ENCODE data around the gene RNF166. TPM values are rescaled to one million over a fixed set of nuclear protein-coding genes. Genes with fewer than 3 reads are reported as not detected.

Gene RNF166
- total RNA-seq, 2 donors from 2014 or later: 11.6 to 30.3 TPM

DNA sequence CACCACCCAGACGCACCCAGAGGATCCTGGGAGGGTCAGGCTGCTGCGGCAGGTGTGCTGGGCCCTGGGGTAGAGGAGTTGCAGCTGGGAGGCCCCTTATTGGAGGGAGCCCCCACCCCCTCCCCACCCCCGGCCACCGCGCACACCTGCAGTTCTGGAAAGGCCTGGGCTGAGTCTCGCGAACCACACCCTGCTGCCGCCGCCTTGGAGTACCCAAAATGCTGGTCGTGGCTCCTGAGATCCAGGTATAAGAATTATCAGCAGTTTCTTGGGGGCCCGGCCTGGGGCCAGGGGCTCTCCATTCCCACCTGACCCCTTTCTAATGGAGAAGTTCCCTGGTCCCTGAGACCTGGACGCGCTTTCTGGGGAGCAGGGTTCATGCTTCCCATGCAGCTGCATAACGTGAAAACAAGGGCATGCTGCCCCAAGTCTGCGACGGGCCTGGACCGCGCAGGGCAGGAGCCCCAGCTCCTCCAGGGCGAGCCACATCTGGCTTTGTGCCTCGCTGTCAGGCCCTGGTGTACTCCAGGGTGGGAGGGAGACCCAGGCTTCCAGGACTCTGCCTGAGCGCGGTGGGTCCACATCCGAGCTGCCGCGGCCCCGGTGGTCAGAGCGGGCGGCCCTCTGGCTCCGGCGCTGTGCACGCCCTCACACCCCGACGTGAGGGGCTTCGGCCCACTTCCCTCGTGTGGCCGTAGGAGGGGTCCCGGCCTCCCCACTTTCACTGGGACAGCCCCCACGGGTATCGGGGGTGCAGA, 12.6 kb downstream of the RNF166 start:
- no peaks in the 10 kb centered on the region for H3K36me3 ChIP-seq
- H3K9me3 ChIP-seq: no peaks in the 10 kb centered on the region
- H3K27ac ChIP-seq: no peak overlapping the region
- no peak overlapping the region for H3K4me3 ChIP-seq
- no peak for DNase-seq (ENCODE audit: low spot score)
- intact Hi-C loops (cut with DNase I): no loop called here
- H3K27me3 ChIP-seq (replicated peaks; ENCODE audit: insufficient read depth): peaks cover 3% of the 10 kb centered on the region
- TF ChIP-seq POLR2A (IDR thresholded peaks at IDR 0.05): no peak
- TF ChIP-seq, protein P1, sequence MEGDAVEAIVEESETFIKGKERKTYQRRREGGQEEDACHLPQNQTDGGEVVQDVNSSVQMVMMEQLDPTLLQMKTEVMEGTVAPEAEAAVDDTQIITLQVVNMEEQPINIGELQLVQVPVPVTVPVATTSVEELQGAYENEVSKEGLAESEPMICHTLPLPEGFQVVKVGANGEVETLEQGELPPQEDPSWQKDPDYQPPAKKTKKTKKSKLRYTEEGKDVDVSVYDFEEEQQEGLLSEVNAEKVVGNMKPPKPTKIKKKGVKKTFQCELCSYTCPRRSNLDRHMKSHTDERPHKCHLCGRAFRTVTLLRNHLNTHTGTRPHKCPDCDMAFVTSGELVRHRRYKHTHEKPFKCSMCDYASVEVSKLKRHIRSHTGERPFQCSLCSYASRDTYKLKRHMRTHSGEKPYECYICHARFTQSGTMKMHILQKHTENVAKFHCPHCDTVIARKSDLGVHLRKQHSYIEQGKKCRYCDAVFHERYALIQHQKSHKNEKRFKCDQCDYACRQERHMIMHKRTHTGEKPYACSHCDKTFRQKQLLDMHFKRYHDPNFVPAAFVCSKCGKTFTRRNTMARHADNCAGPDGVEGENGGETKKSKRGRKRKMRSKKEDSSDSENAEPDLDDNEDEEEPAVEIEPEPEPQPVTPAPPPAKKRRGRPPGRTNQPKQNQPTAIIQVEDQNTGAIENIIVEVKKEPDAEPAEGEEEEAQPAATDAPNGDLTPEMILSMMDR (IDR thresholded peaks at IDR 0.05): no peak
- TF ChIP-seq POLR2AphosphoS5 (IDR thresholded peaks at IDR 0.05): no peak
- 90% methylated on average over 39 of the region's 39 CpGs for WGBS
- H3K4me1 ChIP-seq (replicated peaks): no peaks in the 10 kb centered on the region

DNA sequence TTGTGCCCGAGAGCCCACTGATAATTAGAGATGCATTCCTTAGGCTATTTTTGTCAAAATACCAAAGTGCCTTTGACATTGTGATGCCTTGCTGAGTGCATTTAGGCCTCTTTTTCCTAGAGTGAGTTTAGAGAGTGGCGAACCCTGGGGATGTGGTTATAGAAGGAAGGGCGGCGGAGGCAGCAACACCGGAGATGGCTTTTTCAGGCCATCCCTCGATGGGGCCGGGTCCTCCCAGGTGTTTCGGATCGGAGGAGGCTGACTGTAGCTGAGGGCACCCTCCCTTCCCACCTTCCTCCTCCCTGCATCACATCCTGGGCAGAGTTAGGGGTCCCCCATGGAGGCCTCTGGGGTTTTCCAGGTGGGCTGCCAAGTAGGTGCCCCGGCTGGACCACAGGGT, 13.3 kb downstream of the RNF166 start:
- TF ChIP-seq POLR2A (IDR thresholded peaks at IDR 0.05) (no peak), POLR2AphosphoS5 (IDR thresholded peaks at IDR 0.05) (no peak)
- TF ChIP-seq, protein P1 (IDR thresholded peaks at IDR 0.05): no peak
- intact Hi-C loops (cut with DNase I): no loop called here

DNA sequence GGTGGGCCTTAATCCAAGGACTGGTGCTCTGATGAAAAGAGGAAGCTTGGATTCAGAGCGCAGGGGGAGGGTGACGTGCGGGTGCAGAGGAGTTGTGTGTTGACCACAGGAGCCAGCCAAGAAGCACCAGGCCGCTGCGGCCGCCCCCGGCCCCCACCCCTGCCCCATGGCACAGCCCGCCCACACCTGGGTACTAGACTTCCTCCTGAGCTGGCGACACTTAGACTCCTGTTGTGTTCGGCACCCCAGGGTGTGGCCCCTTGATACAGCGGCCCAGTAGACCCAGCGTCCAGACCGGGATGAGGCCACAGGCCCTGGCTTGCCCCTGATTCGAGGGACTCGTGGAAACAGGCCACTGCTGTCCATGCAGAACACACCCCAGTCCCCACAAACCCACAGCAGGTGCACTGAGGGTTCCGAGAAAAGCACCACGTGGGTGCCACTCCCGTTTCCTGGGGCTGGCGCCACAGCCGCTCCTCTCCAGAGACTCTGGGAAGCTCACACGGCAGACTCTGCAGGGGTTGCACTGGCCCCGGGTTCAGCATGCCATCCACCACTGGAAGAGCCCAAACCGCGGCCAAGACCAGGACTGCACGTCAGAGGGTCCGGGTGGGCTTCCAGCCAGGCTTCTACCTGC, 14.2 kb downstream of the RNF166 start:
- no peak for TF ChIP-seq POLR2A (IDR thresholded peaks at IDR 0.05)
- peaks cover 3% of the 10 kb centered on the region for H3K27me3 ChIP-seq (replicated peaks; ENCODE audit: insufficient read depth)
- intact Hi-C loops (cut with DNase I): no loop called here
- DNase-seq (ENCODE audit: low spot score): no peak
- whole genome bisulfite sequencing: 66% methylated on average over 23 of the region's 26 CpGs
- no peak overlapping the region for H3K27ac ChIP-seq
- no peaks in the 10 kb centered on the region for H3K9me3 ChIP-seq
- H3K36me3 ChIP-seq: no peaks in the 10 kb centered on the region
- no peaks in the 10 kb centered on the region for H3K4me1 ChIP-seq (replicated peaks)
- no peak overlapping the region for H3K4me3 ChIP-seq

More for the DNA sequence above, 13.3 kb downstream of the RNF166 start:
- no peak overlapping the region for H3K4me3 ChIP-seq
- no peaks in the 10 kb centered on the region for H3K9me3 ChIP-seq
- peaks cover 3% of the 10 kb centered on the region for H3K27me3 ChIP-seq (replicated peaks; ENCODE audit: insufficient read depth)
- DNase-seq (ENCODE audit: low spot score): no peak
- H3K4me1 ChIP-seq (replicated peaks): no peaks in the 10 kb centered on the region
- no peaks in the 10 kb centered on the region for H3K36me3 ChIP-seq
- H3K27ac ChIP-seq: no peak overlapping the region
- WGBS: 75% methylated on average over 10 of the region's 10 CpGs

DNA sequence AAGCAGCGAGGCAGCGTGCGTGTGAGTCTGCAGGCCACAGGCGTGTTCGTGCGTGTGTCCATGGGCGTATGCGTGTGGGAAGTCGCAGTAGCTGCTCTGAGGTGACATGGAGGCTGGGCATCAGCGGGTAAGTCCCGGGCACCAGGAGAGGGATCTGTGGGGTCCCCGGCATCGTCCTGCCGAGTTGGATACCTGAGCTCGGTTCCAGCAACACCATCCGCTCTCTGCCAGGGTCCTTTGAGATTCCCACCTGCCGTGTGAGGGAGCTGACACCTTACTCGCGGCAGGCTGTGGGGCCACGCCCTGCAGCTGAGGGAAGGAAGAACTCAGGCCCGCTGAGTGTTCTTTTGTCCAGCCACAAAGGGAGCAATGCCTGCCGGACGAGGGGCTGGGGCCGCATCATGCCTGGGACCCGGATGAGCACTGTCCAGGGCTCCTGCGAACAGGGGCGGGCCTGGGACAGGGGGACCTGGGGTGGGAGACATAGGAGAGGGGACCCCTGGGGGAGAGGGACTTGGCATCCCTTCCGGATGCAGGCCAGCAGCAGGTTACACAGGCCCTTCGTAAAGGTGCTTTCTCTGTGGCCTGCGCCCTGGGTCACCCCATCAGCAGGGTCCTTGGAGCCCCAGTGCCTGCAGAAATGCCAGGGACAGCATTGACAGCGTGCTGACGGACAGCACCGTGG, 14.9 kb downstream of the RNF166 start:
- 81% methylated on average over 33 of the region's 33 CpGs for WGBS
- intact Hi-C loops (cut with DNase I): no loop called here

More for the DNA sequence above, 14.9 kb downstream of the RNF166 start:
- Histone ChIP-seq H3K27ac (no peak overlapping the region), H3K4me1 (replicated peaks) (no peaks in the 10 kb centered on the region), H3K4me3 (no peak overlapping the region), H3K36me3 (no peaks in the 10 kb centered on the region), H3K9me3 (no peaks in the 10 kb centered on the region), H3K27me3 (replicated peaks; ENCODE audit: insufficient read depth) (peaks cover 3% of the 10 kb centered on the region)
- TF ChIP-seq, protein P1 (IDR thresholded peaks at IDR 0.05): no peak
- TF ChIP-seq POLR2A (IDR thresholded peaks at IDR 0.05) (no peak), POLR2AphosphoS5 (IDR thresholded peaks at IDR 0.05) (no peak)
- DNase-seq (ENCODE audit: low spot score): no peak

All from prostate gland (tissue), 2 donors.